ENCODE results near the gene RMND1. TPM values are rescaled to one million over a fixed set of nuclear protein-coding genes. Genes with fewer than 3 reads are reported as not detected.

RMND1 gene
- total and polyA plus RNA-seq, 2 of the 13 experiments (the other 11 are each of a cell fraction or from before 2014, with no cell fraction given), result 34.0 to 72.5 TPM

DNA sequence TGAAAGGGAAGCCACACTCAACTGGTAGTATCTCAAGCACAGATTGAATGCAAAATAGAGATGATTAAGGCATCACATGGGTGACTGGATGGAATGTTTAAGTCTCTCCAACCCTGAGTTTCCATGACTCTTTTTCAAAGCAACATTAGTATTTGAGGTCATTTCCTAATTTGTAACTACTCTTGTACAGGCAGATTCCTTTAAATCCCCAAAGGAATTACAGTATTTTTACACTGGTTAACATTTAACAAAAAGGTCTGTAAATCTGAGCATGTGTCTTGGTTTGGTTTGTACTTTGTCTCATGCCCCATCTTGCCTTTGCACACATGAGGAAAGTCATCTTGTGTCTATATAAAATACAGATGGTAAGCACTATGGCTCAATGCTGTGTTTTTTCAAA is 15.1 kb downstream of the RMND1 start:
- BruUV-seq (replicated peaks), result no TSS peak
- DNase-seq (ENCODE audit: low spot score), result peak; percentile 61
- Histone ChIP-seq H3K4me2 (ENCODE audit: low read depth, low read length) (peak overlapping the region; percentile 59), H3K9me3 (ENCODE audit: low read length) (no peaks in the 10 kb centered on the region), H3K4me1 (ENCODE audit: insufficient read depth, low read length) (peaks cover 57% of the 10 kb centered on the region), H3K79me2 (ENCODE audit: insufficient read depth, low read length) (peaks cover 68% of the 10 kb centered on the region), H3K4me3 (replicated peaks in 1 of 3; ENCODE audit: insufficient read depth in 1 of 3, low read depth in 2 of 3, low read length in 3 of 3) (peak overlapping the region in 1 of 3 experiments; percentile 11; a peak in 1 of 6 replicates), H3K36me3 (replicated peaks in 1 of 2; ENCODE audit: control insufficient read depth in 1 of 2, insufficient read depth in 2 of 2, low read length in 2 of 2) (peaks cover 7 to 27% of the 10 kb centered on the region in 2 experiments), H3K27me3 (ENCODE audit: control insufficient read depth in 1 of 2, insufficient read depth in 2 of 2, low read length in 2 of 2) (no peaks in the 10 kb centered on the region), H3K27ac (ENCODE audit: extremely low read length, insufficient read depth, low read length) (peak overlapping the region; percentile 67), H2AFZ (ENCODE audit: low read length) (no peak overlapping the region), H4K20me1 (ENCODE audit: insufficient read depth, low read length) (peaks cover 17% of the 10 kb centered on the region), H3K9ac (ENCODE audit: insufficient read depth, low read depth, low read length) (peak overlapping the region; percentile 7)
- FAIRE-seq, result peak; percentile 51
- intact Hi-C loops (cut with micrococcal nuclease; ENCODE audit: unreplicated experiment) (no loop called here), in situ Hi-C loops (cut with HindIII; ENCODE audit: extremely low pct_ligation_motif_present, low pct_unique_long_range_greater_than_20kb) (no loop called here)
- CTCF ChIA-PET (ENCODE audit: low intra/inter-chr PET ratio, low total read pairs), result interaction anchor here (1.5 kb wide), 1 partner anchor 38 kb away, joined by 3 read pairs; no protein-coding TSS in a partner anchor
- peak; percentile 68 for ATAC-seq
- POLR2A ChIA-PET, result interaction anchor here (1.3 to 2.9 kb wide), 6 partner anchors 9 to 865 kb away, joined by 3 to 32 read pairs (median 3); partner anchors contain the start of gene RMND1
- TF ChIP-seq HMG20A (CRISPR knock-in tag; IDR thresholded peaks at IDR 0.05; ENCODE audit: borderline replicate concordance) (peak; percentile 20; the same call in 1 of the 2 replicates), MED1 (CRISPR knock-in tag; IDR thresholded peaks at IDR 0.05) (0 out of 2 replicates have a peak, but pooled peaks have one; percentile 24), TSC22D2 (CRISPR knock-in tag; IDR thresholded peaks at IDR 0.05; ENCODE audit: borderline replicate concordance) (no peak), ZNF468 (CRISPR knock-in tag; IDR thresholded peaks at IDR 0.05) (no peak), BCL6 (CRISPR knock-in tag; IDR thresholded peaks at IDR 0.05) (0 out of 2 replicates have a peak, but pooled peaks have one; percentile 8), MLX (CRISPR knock-in tag; IDR thresholded peaks at IDR 0.05) (no peak), DMAP1 (CRISPR knock-in tag; IDR thresholded peaks at IDR 0.05) (0 out of 2 replicates have a peak, but pooled peaks have one; percentile 23), GZF1 (CRISPR knock-in tag; IDR thresholded peaks at IDR 0.05) (no peak), PAXIP1 (CRISPR knock-in tag; conservative IDR thresholded peaks at IDR 0.05) (peak; percentile 82), ELF3 (CRISPR knock-in tag; IDR thresholded peaks at IDR 0.05) (peak; percentile 24; the same call in 1 of the 2 replicates), NR2F6 (IDR thresholded peaks at IDR 0.05) (0 out of 2 replicates have a peak, but pooled peaks have one; percentile 13), NR2F6 (CRISPR knock-in tag; IDR thresholded peaks at IDR 0.05) (0 out of 2 replicates have a peak, but pooled peaks have one; percentile 30), YY1 (IDR thresholded peaks at IDR 0.05; ENCODE audit: insufficient read depth, insufficient replicate concordance, low read depth, low read length) (peak; percentile 49), SOX6 (IDR thresholded peaks at IDR 0.05) (no peak), SOX6 (CRISPR knock-in tag; IDR thresholded peaks at IDR 0.05) (peak; percentile 61; the same call in 1 of the 2 replicates), SRSF9 (IDR thresholded peaks at IDR 0.05; ENCODE audit: borderline replicate concordance, insufficient read depth, low read depth, low read length, poor library complexity, severe bottlenecking) (no peak), MIXL1 (CRISPR knock-in tag; IDR thresholded peaks at IDR 0.05) (0 out of 2 replicates have a peak, but pooled peaks have one; percentile 12)
- TF ChIP-seq, protein P1, sequence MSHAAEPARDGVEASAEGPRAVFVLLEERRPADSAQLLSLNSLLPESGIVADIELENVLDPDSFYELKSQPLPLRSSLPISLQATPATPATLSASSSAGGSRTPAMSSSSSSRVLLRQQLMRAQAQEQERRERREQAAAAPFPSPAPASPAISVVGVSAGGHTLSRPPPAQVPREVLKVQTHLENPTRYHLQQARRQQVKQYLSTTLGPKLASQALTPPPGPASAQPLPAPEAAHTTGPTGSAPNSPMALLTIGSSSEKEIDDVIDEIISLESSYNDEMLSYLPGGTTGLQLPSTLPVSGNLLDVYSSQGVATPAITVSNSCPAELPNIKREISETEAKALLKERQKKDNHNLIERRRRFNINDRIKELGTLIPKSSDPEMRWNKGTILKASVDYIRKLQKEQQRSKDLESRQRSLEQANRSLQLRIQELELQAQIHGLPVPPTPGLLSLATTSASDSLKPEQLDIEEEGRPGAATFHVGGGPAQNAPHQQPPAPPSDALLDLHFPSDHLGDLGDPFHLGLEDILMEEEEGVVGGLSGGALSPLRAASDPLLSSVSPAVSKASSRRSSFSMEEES (CRISPR knock-in tag; IDR thresholded peaks at IDR 0.05), result peak; percentile 62; the same call in 1 of the 2 replicates
- TF ChIP-seq, protein P2, sequence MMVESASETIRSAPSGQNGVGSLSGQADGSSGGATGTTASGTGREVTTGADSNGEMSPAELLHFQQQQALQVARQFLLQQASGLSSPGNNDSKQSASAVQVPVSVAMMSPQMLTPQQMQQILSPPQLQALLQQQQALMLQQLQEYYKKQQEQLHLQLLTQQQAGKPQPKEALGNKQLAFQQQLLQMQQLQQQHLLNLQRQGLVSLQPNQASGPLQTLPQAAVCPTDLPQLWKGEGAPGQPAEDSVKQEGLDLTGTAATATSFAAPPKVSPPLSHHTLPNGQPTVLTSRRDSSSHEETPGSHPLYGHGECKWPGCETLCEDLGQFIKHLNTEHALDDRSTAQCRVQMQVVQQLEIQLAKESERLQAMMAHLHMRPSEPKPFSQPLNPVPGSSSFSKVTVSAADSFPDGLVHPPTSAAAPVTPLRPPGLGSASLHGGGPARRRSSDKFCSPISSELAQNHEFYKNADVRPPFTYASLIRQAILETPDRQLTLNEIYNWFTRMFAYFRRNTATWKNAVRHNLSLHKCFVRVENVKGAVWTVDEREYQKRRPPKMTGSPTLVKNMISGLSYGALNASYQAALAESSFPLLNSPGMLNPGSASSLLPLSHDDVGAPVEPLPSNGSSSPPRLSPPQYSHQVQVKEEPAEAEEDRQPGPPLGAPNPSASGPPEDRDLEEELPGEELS (CRISPR knock-in tag; IDR thresholded peaks at IDR 0.05), result 0 out of 2 replicates have a peak, but pooled peaks have one; percentile 31

Data from HepG2 (cell line).